CD4-positive, CD25-positive, alpha-beta regulatory T cell (primary cell): ENCODE measurements around the gene RANBP3. TPM values are rescaled to one million over a fixed set of nuclear protein-coding genes. Genes with fewer than 3 reads are reported as not detected.
"Not testable (repeated sequence)": the region's sequence is repeated elsewhere in the genome, so short reads cannot be mapped to it uniquely, and the experiment has no call there.

Source experiments
- ATAC-seq, 2 donors: fragments of 150-1000 bp; cut with Tn5 transposase; one replicate each; pipeline ENCODE4 v1.10.0; 2021; ENCODE audit warnings: low read depth in 2 of 2, moderate number of reproducible peaks in 2 of 2, moderate library complexity in 1 of 2
- DNase-seq, 3 donors: peaks; one replicate each; pipeline versions ENCODE4 v3.0.0 to v3.0.0-alpha.2; 2012 to 2022; ENCODE audit warnings: mixed read lengths in 1 of 3
- H3K27ac ChIP-seq: one replicate; pipeline ENCODE4 v1.7.0; 2013; ENCODE audit warnings: mild to moderate bottlenecking, low read length; ENCODE audit not compliant: insufficient read depth, poor library complexity, severe bottlenecking
- H3K27me3 ChIP-seq: one replicate; pipeline ENCODE4 v1.7.0; 2013; ENCODE audit warnings: low read length; ENCODE audit not compliant: control insufficient read depth, insufficient read depth
- H3K36me3 ChIP-seq: one replicate; pipeline ENCODE4 v1.7.0; 2013; ENCODE audit warnings: mild to moderate bottlenecking, low read length, moderate library complexity; ENCODE audit not compliant: control insufficient read depth, insufficient read depth
- H3K4me1 ChIP-seq: 2 replicates; pipeline ENCODE4 v1.7.0; 2013; ENCODE audit warnings: mild to moderate bottlenecking, low read length; ENCODE audit not compliant: insufficient read depth, control insufficient read depth, poor library complexity, severe bottlenecking
- H3K4me3 ChIP-seq: one replicate; pipeline ENCODE4 v1.7.0; 2013; ENCODE audit warnings: low read depth, mild to moderate bottlenecking, low read length, moderate library complexity
- H3K9me3 ChIP-seq, 2 experiments: 1 replicate in 1 of 2; 2 replicates in 1 of 2; pipeline ENCODE4 v1.7.0; 2013; ENCODE audit warnings: low read length in 2 of 2, mild to moderate bottlenecking in 1 of 2, moderate library complexity in 1 of 2; ENCODE audit not compliant: control insufficient read depth in 2 of 2
- H3K27ac Mint-ChIP-seq, 3 donors: one replicate each; pipeline ENCODE4 v1.8.0; 2020 to 2022; ENCODE audit warnings: mild to moderate bottlenecking in 3 of 3, mixed read lengths in 3 of 3, moderate library complexity in 2 of 3
- H3K27me3 Mint-ChIP-seq: one replicate; pipeline ENCODE4 v1.8.0; 2022; ENCODE audit warnings: mild to moderate bottlenecking, mixed read lengths
- H3K36me3 Mint-ChIP-seq: one replicate; pipeline ENCODE4 v1.8.0; 2020; ENCODE audit warnings: mixed read lengths
- H3K4me1 Mint-ChIP-seq, 4 donors: one replicate each; pipeline ENCODE4 v1.8.0; 2020 to 2022; ENCODE audit warnings: mixed read lengths in 4 of 4, mild to moderate bottlenecking in 1 of 4
- H3K4me3 Mint-ChIP-seq, 4 donors: one replicate each; pipeline ENCODE4 v1.8.0; 2020 to 2022; ENCODE audit warnings: mild to moderate bottlenecking in 4 of 4, mixed read lengths in 4 of 4, moderate library complexity in 3 of 4
- H3K9me3 Mint-ChIP-seq, 7 donors: one replicate each; pipeline ENCODE4 v1.8.0; 2020 to 2022; ENCODE audit warnings: mixed read lengths in 7 of 7, mild to moderate bottlenecking in 3 of 7, moderate library complexity in 2 of 7
- polyA plus RNA-seq, 4 donors: library from polyadenylated mRNA; unstranded; fragments of 300-500 nt; fragmentation: Illumina TruSeq; gene quantifications; one replicate each; pipeline ENCODE4 v1.2.3, GENCODE V29; 2021
- total RNA-seq: library from RNA; stranded (reverse); gene quantifications from one replicate; pipeline ENCODE4 v1.2.3, GENCODE V29; 2022

The RANBP3 gene, protein sequence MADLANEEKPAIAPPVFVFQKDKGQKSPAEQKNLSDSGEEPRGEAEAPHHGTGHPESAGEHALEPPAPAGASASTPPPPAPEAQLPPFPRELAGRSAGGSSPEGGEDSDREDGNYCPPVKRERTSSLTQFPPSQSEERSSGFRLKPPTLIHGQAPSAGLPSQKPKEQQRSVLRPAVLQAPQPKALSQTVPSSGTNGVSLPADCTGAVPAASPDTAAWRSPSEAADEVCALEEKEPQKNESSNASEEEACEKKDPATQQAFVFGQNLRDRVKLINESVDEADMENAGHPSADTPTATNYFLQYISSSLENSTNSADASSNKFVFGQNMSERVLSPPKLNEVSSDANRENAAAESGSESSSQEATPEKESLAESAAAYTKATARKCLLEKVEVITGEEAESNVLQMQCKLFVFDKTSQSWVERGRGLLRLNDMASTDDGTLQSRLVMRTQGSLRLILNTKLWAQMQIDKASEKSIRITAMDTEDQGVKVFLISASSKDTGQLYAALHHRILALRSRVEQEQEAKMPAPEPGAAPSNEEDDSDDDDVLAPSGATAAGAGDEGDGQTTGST
- 106 TPM for total RNA-seq
- polyA plus RNA-seq, result 10 to 100 TPM in 2 of 4 donors, 1 to 10 TPM in 2; 8.0 to 12.1 (median 10.0) TPM

DNA sequence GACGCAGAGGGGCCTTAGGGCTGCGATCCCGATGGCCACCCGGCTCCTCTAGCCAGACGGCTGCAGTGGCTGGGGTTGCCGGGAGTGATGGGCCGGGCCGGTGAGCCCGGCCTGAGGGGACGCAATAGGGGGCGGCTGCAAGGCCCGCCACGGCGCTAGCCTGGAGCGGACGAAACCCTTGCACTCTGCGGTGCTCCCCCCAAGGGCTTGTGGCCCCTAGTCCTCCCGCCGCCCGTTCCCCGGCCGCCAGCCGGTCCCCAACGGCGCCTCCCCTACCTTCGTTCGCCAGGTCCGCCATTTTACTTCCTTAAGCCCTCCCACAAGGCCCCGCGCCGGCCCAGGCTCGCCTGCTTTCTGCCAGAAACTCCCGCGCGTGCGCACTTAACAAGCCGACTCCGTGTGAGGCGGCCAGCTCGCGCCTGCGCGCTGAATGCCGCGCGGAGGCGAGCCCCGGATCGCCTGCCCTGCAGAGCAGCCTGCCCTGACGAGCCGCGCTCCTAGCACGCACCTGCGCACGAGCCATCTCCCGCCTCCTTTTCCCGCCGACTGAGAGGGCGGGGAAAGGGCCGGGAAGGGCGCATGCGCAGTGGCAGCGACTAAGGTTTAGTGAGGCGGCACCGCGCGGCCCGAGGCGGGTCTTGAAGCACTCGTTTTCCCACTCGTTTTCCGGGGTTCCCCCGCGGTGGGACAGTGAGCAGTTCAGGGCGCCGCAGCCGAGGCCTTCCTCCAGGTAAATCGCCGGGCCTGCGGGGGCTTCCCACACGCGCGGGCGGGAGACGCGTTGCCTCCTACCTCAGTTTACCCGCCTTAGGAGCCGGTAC is at the start of gene RANBP3:
TSS of gene RANBP3 (minus strand) at position 356 of the 821 bp plus-strand sequence. CDS start at position 298, 58 bp downstream.
- H3K9me3 Mint-ChIP-seq, result peaks cover 0 to 3% (median 0%) of the 10 kb centered on the region in 7 donors
- DNase-seq (peak; percentile 98 to 100 (median 98)), ATAC-seq (peak; percentile 89 to 91)
- peaks cover 13% of the 10 kb centered on the region for H3K36me3 Mint-ChIP-seq
- Histone ChIP-seq H3K4me3 (peak within 1 kb of the TSS; percentile 94), H3K27me3 (no peaks in the 10 kb centered on the region), H3K27ac (peak within 1 kb of the TSS; percentile 88), H3K4me1 (peaks cover 65% of the 10 kb centered on the region), H3K36me3 (peaks cover 14% of the 10 kb centered on the region), H3K9me3 (no peaks in the 10 kb centered on the region)
- peak within 1 kb of the TSS; percentile 95 to 97 (median 96) for H3K27ac Mint-ChIP-seq
- H3K27me3 Mint-ChIP-seq, result no peaks in the 10 kb centered on the region
- H3K4me1 Mint-ChIP-seq, result peaks cover 12 to 72% (median 50%) of the 10 kb centered on the region in 4 donors
- H3K4me3 Mint-ChIP-seq, result peak within 1 kb of the TSS; percentile 94 to 97 (median 96)

DNA sequence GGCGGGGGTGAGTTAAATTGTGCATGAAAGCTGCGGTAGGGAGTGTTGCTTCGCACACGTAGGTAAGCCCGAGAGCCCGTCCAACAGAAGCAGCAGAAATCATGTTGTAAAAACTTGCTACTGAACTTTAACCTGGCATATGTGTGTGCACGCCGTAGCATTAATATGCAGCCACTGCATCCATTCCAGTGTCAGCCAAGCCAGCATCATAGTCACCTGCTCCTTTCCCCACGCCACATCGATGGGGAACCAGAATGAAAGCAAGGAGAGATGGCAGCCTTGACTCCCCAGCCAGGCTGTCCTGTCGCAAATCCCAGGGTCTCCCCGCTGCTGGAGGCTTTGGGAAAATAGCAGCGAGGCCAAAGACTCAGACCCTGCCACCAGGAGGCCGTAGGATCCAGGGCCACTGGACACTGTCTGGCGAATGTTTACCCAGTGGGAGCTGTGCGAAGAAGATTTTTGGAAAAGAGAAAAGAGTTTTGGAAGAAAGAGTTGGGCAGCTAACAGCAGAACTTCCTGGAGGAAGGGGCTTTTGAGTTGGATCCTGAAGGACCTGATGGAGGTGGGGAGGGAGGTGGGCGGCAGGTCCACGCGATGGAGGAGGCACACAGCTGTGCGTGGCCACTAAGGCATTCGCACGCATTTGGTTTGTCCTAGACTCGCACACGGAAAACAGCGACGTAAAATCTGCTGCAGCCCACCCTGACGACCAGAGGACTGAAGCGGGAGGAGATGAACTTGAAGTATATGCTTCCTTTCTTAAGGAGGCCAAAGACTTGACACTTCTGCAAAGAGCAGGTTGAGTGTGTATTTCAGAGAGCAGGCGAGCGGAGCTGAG is 48.7 kb upstream of the RANBP3 start:
- ATAC-seq, result no peak
- Histone ChIP-seq H3K9me3 (no peaks in the 10 kb centered on the region), H3K36me3 (no peaks in the 10 kb centered on the region), H3K4me1 (no peaks in the 10 kb centered on the region), H3K27me3 (no peaks in the 10 kb centered on the region), H3K4me3 (no peak overlapping the region), H3K27ac (no peak overlapping the region)
- Mint-ChIP-seq H3K27ac (no peak overlapping the region), H3K4me1 (peaks cover 0 to 14% (median 6%) of the 10 kb centered on the region in 4 donors), H3K36me3 (peaks cover 6% of the 10 kb centered on the region), H3K4me3 (no peak overlapping the region), H3K27me3 (no peaks in the 10 kb centered on the region), H3K9me3 (no peaks in the 10 kb centered on the region)
- DNase-seq, result no peak

DNA sequence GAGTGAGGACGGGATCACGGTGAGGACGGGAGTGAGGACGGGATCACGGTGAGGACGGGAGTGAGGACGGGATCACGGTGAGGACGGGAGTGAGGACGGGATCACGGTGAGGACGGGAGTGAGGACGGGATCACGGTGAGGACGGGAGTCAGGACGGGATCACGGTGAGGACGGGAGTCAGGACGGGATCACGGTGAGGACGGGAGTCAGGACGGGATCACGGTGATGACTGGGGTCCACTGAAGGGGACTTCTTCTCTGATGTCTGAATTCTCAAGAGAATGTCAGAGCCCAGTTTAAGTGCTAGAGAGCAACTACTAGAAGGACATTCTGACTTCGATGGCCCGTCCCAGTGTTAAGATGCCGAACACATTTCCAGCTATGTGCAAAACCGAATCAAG is 46.8 kb upstream of the RANBP3 start:
- H3K9me3 Mint-ChIP-seq, H3K27me3 Mint-ChIP-seq, H3K4me1 ChIP-seq, H3K36me3 Mint-ChIP-seq, H3K9me3 ChIP-seq, H3K36me3 ChIP-seq, H3K4me3 Mint-ChIP-seq, H3K27me3 ChIP-seq, H3K27ac ChIP-seq, H3K4me3 ChIP-seq, ATAC-seq, DNase-seq, H3K27ac Mint-ChIP-seq: not testable (repeated sequence)
- peaks cover 0 to 20% (median 9%) of the 10 kb centered on the region in 4 donors for H3K4me1 Mint-ChIP-seq

DNA sequence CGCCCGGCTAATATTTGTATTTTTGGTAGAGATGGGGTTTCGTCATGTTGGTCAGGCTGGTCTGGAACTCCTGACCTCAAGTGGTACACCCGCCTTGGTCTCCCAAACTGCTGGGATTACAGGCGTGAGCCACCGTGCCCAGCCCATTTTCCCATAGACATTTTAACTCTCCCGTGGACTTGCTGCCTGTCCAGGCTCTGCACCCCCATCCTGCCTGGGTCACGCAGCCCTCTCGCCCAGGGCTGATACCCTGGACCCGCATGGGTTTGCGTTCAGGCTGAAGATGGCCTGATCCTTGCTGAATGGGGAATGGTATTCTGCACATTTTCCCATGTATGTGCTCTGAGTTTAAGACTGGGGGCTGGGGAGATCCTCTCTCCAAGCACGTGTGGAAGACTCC is 46.0 kb upstream of the RANBP3 start:
- H3K27me3 ChIP-seq, result no peaks in the 10 kb centered on the region
- no peaks in the 10 kb centered on the region for H3K9me3 ChIP-seq
- peaks cover 0 to 20% (median 9%) of the 10 kb centered on the region in 4 donors for H3K4me1 Mint-ChIP-seq
- no peak for ATAC-seq
- H3K27me3 Mint-ChIP-seq, result no peaks in the 10 kb centered on the region
- H3K4me3 Mint-ChIP-seq, result no peak overlapping the region
- H3K4me3 ChIP-seq, result no peak overlapping the region
- H3K27ac Mint-ChIP-seq, result peak overlapping the region in 1 of 3 donors; percentile 17
- no peak overlapping the region for H3K27ac ChIP-seq
- H3K36me3 Mint-ChIP-seq, result peaks cover 6% of the 10 kb centered on the region
- no peak for DNase-seq
- no peaks in the 10 kb centered on the region for H3K4me1 ChIP-seq
- no peaks in the 10 kb centered on the region for H3K9me3 Mint-ChIP-seq
- H3K36me3 ChIP-seq, result no peaks in the 10 kb centered on the region

DNA sequence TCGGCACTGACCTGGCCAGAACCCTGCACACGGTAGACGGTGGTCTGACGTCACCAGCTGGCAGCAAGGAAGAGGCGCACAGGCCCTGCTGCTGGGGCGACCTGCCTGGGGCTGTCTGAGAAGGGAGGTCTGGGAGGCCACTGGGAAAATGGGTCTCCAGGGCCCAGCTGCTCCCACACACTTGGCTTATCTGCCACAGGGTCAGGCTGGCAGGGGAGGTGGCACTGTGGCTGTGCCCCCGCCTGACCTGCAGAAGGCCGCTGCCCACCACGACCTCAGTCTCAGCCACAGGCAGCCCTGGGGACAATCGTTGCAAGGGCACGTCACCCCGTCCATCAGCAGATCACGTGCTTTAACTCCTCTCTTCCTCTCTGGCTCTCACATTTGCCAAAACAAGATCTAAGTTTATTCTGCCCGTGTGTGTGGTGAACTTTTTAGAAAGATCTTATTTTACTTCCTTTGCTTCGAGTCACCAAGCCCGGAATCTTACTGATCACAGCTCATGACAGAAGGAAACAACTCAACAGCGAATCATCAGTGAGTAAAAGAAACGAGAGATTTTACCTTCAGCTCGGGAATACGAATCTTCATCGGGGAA is 45.2 kb upstream of the RANBP3 start:
- DNase-seq (no peak), ATAC-seq (no peak)
- H3K27ac Mint-ChIP-seq, result peak overlapping the region in 2 of 3 donors; percentile 38 to 52
- H3K27ac ChIP-seq, result no peak overlapping the region
- H3K4me1 Mint-ChIP-seq, result peaks cover 0 to 20% (median 9%) of the 10 kb centered on the region in 4 donors
- H3K4me3 ChIP-seq, result no peak overlapping the region
- no peaks in the 10 kb centered on the region for H3K9me3 ChIP-seq
- no peaks in the 10 kb centered on the region for H3K27me3 Mint-ChIP-seq
- H3K36me3 ChIP-seq, result no peaks in the 10 kb centered on the region
- H3K4me1 ChIP-seq, result no peaks in the 10 kb centered on the region
- no peaks in the 10 kb centered on the region for H3K27me3 ChIP-seq
- H3K4me3 Mint-ChIP-seq, result no peak overlapping the region
- no peaks in the 10 kb centered on the region for H3K9me3 Mint-ChIP-seq
- H3K36me3 Mint-ChIP-seq, result peaks cover 6% of the 10 kb centered on the region

DNA sequence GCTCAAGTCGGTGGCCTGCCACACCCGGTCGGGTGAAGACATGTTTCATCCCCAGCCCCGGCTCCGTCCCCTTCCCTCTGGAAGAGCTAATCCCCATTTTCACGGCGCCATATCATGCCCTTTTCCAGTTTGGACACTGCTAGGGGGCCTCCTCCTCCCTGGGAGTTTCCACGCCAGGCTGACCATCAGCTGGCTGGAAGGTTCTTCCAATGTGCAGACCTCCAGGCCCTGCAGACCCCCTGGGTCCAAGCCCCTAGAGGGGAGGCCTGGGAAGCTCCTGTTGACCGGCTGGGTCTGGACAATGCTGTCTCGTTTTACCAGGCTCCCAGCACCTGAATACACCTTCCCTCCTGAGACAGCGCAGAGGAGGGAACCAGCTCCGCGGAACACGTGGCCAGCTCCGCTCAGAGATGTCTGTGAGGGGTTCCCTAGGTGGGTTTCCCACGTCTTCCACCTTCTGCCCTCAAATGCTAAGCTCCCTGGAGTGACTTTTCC is 44.7 kb upstream of the RANBP3 start:
- peaks cover 0 to 20% (median 9%) of the 10 kb centered on the region in 4 donors for H3K4me1 Mint-ChIP-seq
- Histone ChIP-seq H3K4me1 (no peaks in the 10 kb centered on the region), H3K36me3 (no peaks in the 10 kb centered on the region), H3K9me3 (no peaks in the 10 kb centered on the region), H3K27me3 (no peaks in the 10 kb centered on the region), H3K4me3 (no peak overlapping the region), H3K27ac (no peak overlapping the region)
- no peak overlapping the region for H3K27ac Mint-ChIP-seq
- H3K27me3 Mint-ChIP-seq, result no peaks in the 10 kb centered on the region
- no peak overlapping the region for H3K4me3 Mint-ChIP-seq
- no peak for DNase-seq
- ATAC-seq, result no peak
- H3K36me3 Mint-ChIP-seq, result peaks cover 6% of the 10 kb centered on the region
- H3K9me3 Mint-ChIP-seq, result no peaks in the 10 kb centered on the region
